Prostate gland (tissue), 2 donors: ENCODE results near the gene YTHDC1. TPM values are rescaled to one million over a fixed set of nuclear protein-coding genes. Genes with fewer than 3 reads are reported as not detected.
A peak's percentile ranks its signal among the peaks of the same experiment; 100 is the strongest.

Source experiments
- DNase-seq: peaks from one replicate; pipeline ENCODE4 v3.0.0-alpha.2; 2019; ENCODE audit warnings: low spot score
- H3K27ac ChIP-seq, 2 donors: fragments of 200-600 bp; sonication (generic); 2 replicates each; pipeline ENCODE4 v1.5.1; 2017 to 2019
- H3K27me3 ChIP-seq: fragments of 200-600 bp; sonication (generic); replicated peaks from 2 replicates; pipeline ENCODE4 v1.5.1; 2019; ENCODE audit not compliant: insufficient read depth
- H3K36me3 ChIP-seq, 2 donors: fragments of 200-600 bp; sonication (generic); 1 replicate in 1 of 2; 2 replicates in 1 of 2; pipeline versions ENCODE4 v1.5.1 to v1.8.1; 2017 to 2019
- H3K4me1 ChIP-seq: fragments of 200-600 bp; sonication (generic); replicated peaks from 2 replicates; pipeline ENCODE4 v1.5.1; 2019
- H3K4me3 ChIP-seq, 2 donors: fragments of 200-600 bp; sonication (generic); 2 replicates each; pipeline ENCODE4 v1.5.1; 2017 to 2019
- H3K9me3 ChIP-seq: fragments of 200-600 bp; sonication (generic); 2 replicates; pipeline ENCODE4 v1.5.1; 2017
- POLR2A ChIP-seq: fragments of 450-650 bp; IDR thresholded peaks from one replicate; pipeline ENCODE4 v1.6.1; 2016; ENCODE audit warnings: antibody characterized with exemption, mild to moderate bottlenecking
- POLR2AphosphoS5 ChIP-seq: sonication (generic); formaldehyde crosslinking; IDR thresholded peaks from one replicate; pipeline ENCODE4 v1.6.1; 2017; ENCODE audit warnings: antibody characterized with exemption
- WGBS: methylation state at CpG from one replicate; pipeline ENCODE4 v1.1.5; 2018; 5-methylcytosine and 5-hydroxymethylcytosine counted together
- intact Hi-C: fragments of 100-400 bp; cut with DNase I; formaldehyde crosslinking; loops from one replicate; pipeline ENCODE4 v1.14.2; 2022
- total RNA-seq, 2 donors: library from RNA; depleted of rRNA; stranded (reverse); fragments of >200 nt; gene quantifications; one replicate each; pipeline ENCODE4 v1.1.0, GENCODE V29; 2016
- TF ChIP-seq, protein P1 (sequence below), 4 experiments: fragments of 200-600 bp in 2 of 4; fragments of 450-650 bp in 2 of 4; sonication (generic) in 2 of 4; IDR thresholded peaks; 1 replicate in 3 of 4; 2 replicates in 1 of 4; pipeline ENCODE4 v1.5.1; 2016 to 2019; ENCODE audit warnings: antibody characterized with exemption in 4 of 4, mild to moderate bottlenecking in 2 of 4, moderate library complexity in 2 of 4

The YTHDC1 gene
- total RNA-seq, 2 donors from 2014 or later, result 57.7 to 91.6 TPM

DNA sequence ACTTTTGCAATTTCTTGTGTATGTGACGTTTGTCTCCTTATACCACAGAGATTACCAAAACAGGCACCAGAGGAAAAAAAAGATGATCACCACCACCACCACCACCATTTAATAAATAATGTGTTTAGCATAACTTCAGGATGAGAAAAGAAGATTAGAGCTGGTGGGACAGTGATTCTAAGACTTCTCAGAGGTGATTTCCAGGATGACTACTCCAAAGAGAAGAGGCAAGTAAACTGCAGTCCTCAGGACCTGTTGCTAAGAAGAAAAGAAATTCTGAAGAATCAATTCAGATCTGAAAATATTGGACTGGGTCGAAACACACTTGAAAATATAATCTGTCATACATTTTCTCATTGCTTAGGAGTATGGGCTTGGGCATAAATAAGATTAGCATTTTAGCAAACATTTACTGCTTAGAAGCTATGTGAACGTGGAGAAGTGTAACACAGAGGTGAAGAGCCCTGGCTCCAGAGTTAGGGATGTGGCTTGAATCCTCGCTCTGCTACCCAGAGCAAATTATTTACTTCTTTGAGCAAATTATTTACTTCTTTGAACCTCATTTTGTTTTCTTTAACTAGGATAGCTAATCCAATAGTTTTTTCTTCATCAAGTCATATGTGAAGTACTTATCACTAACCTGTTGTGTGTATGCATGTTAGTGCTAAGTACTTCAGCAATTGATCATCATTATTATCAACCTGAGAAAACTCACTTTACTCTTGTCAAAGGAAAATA lies 10.5 kb upstream of the YTHDC1 start:
- WGBS, result 90% methylated on average over 4 of the region's 4 CpGs
- no peak for DNase-seq
- no peaks in the 10 kb centered on the region for H3K4me1 ChIP-seq
- TF ChIP-seq POLR2A (no peak), POLR2AphosphoS5 (no peak)
- TF ChIP-seq, protein P1, sequence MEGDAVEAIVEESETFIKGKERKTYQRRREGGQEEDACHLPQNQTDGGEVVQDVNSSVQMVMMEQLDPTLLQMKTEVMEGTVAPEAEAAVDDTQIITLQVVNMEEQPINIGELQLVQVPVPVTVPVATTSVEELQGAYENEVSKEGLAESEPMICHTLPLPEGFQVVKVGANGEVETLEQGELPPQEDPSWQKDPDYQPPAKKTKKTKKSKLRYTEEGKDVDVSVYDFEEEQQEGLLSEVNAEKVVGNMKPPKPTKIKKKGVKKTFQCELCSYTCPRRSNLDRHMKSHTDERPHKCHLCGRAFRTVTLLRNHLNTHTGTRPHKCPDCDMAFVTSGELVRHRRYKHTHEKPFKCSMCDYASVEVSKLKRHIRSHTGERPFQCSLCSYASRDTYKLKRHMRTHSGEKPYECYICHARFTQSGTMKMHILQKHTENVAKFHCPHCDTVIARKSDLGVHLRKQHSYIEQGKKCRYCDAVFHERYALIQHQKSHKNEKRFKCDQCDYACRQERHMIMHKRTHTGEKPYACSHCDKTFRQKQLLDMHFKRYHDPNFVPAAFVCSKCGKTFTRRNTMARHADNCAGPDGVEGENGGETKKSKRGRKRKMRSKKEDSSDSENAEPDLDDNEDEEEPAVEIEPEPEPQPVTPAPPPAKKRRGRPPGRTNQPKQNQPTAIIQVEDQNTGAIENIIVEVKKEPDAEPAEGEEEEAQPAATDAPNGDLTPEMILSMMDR (IDR thresholded peaks at IDR 0.05), result no peak
- no peak overlapping the region for H3K4me3 ChIP-seq
- no peak overlapping the region for H3K27ac ChIP-seq
- no peaks in the 10 kb centered on the region for H3K27me3 ChIP-seq
- H3K36me3 ChIP-seq, result no peaks in the 10 kb centered on the region
- H3K9me3 ChIP-seq, result no peaks in the 10 kb centered on the region
- intact Hi-C loops, result no loop called here

DNA sequence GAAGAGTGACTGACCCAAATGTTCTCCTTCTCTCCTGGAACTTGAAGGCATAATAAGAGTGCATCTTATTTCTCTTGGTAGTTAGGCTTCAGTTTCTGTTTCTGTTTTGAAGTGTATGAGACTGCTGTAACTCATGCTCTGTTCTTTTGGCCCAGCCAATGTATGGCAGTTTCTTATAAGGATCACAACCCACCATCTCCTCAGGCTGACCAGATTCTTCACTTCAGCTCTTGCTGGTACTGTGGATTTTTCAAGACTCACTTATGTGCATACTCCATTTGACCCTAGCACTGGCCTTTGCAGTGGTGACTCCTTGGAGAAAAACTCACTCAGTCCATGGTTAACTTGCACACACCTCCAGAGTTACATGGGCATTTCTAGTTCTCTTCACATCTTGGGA lies 9.6 kb upstream of the YTHDC1 start:
- no peaks in the 10 kb centered on the region for H3K36me3 ChIP-seq
- no peak overlapping the region for H3K4me3 ChIP-seq
- DNase-seq, result no peak
- no peaks in the 10 kb centered on the region for H3K9me3 ChIP-seq
- H3K27me3 ChIP-seq, result no peaks in the 10 kb centered on the region
- H3K27ac ChIP-seq, result no peak overlapping the region
- H3K4me1 ChIP-seq, result no peaks in the 10 kb centered on the region
- intact Hi-C loops, result no loop called here
- TF ChIP-seq POLR2A (no peak), POLR2AphosphoS5 (no peak)
- TF ChIP-seq, protein P1 (IDR thresholded peaks at IDR 0.05), result no peak

DNA sequence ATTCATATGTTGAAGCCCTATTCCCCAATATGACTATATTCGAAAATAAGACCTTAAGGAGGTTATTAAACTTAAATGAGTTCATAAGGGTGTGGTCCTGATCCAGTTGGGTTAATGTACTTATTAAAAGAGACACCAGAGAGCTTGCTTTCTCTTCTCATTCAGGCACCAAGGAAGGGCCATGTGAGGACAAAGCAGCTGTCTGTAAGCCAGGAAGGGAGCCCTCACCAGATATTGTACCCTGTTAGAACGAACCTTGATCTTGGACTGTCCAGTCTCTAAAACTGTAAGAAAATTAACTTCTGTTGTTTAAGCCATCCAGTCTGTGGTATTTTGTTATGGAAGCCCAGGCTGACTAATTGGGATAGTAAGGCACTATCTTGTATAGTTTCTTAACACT lies 9.1 kb upstream of the YTHDC1 start:
- Histone ChIP-seq H3K9me3 (no peaks in the 10 kb centered on the region), H3K27me3 (no peaks in the 10 kb centered on the region), H3K36me3 (no peaks in the 10 kb centered on the region), H3K4me1 (no peaks in the 10 kb centered on the region), H3K4me3 (no peak overlapping the region), H3K27ac (no peak overlapping the region)
- intact Hi-C loops, result no loop called here
- no peak for DNase-seq
- TF ChIP-seq POLR2A (no peak), POLR2AphosphoS5 (no peak)
- TF ChIP-seq, protein P1 (IDR thresholded peaks at IDR 0.05), result no peak
- 92% methylated on average over 2 of the region's 2 CpGs for WGBS

DNA sequence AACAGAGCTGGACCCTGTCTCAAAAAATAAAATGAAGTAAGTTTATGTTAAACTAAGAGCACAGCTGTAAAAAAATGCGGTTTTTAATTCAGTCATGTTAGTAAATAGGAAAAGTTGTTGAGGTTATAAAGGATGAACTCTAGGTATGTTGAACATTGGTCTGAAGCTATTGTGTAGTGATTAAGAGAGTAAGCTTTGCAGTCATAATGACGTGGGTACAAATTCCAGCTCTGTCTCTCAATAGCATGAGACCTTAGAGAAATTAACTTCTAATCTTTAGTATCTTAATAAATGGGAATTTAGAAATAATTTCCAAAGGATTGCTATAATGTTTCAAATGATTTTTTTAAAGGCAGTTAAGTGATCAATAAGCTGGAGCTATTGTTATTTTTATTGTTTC lies 2.9 kb upstream of the YTHDC1 start:
- TF ChIP-seq POLR2AphosphoS5 (no peak), POLR2A (no peak)
- TF ChIP-seq, protein P1 (IDR thresholded peaks at IDR 0.05), result no peak
- intact Hi-C loops, result no loop called here
- H3K36me3 ChIP-seq, result no peaks in the 10 kb centered on the region
- 85% methylated on average over 2 of the region's 2 CpGs for WGBS
- no peaks in the 10 kb centered on the region for H3K27me3 ChIP-seq
- H3K27ac ChIP-seq, result no peak overlapping the region
- DNase-seq, result no peak
- H3K4me1 ChIP-seq, result no peaks in the 10 kb centered on the region
- no peaks in the 10 kb centered on the region for H3K9me3 ChIP-seq
- H3K4me3 ChIP-seq, result no peak overlapping the region

DNA sequence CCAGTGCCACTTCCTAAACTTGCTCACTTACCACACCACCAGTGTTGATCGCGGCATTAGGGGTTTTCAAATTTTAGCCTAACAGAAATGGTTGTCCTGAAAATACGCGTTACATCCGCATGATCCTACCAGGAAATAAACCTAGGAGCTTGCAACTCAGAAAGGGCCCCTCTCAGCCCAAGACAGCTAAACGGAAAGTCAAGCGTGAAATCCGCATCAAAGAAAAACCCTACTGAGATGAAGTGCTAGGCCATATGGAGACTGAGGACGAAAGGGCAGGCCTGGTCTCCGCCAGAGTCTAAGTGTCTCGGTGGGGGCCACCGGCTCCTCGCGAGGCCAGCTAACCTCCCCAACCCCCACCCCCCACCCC lies 626 bp downstream of the YTHDC1 start:
- no peaks in the 10 kb centered on the region for H3K9me3 ChIP-seq
- H3K27me3 ChIP-seq, result no peaks in the 10 kb centered on the region
- no peaks in the 10 kb centered on the region for H3K4me1 ChIP-seq
- no peak for TF ChIP-seq POLR2AphosphoS5
- TF ChIP-seq POLR2A, result peak; percentile 5
- peak overlapping the region; percentile 98 to 99 for H3K27ac ChIP-seq
- intact Hi-C loops, result no loop called here
- DNase-seq, result no peak
- under 1% methylated on average over 14 of the region's 14 CpGs for WGBS
- H3K4me3 ChIP-seq, result peak overlapping the region; percentile 94
- H3K36me3 ChIP-seq, result no peaks in the 10 kb centered on the region
